HL-60 (cell line): ENCODE measurements around the gene ORC3.

ENCODE experiments used
- DNase-seq, 2 experiments: peaks; one replicate each; pipeline ENCODE4 v3.0.0-alpha.2; 2010 to 2020; ENCODE audit warnings: low read depth in 1 of 2, low spot score in 1 of 2
- H3K27ac ChIP-seq: fragments of 250-450 bp; sonication (Bioruptor Pico); replicated peaks from 2 replicates; pipeline ENCODE4 v1.5.1; 2020; ENCODE audit warnings: mild to moderate bottlenecking, moderate library complexity
- H3K27me3 ChIP-seq: fragments of 250-450 bp; sonication (Bioruptor Pico); 2 replicates; pipeline ENCODE4 v1.5.1; 2021; ENCODE audit warnings: mild to moderate bottlenecking, moderate library complexity; ENCODE audit not compliant: insufficient read depth, poor library complexity, severe bottlenecking
- H3K4me3 ChIP-seq: replicated peaks from 2 replicates; pipeline ENCODE4 v1.5.1; 2011; ENCODE audit warnings: mild to moderate bottlenecking, control low read depth, low read length; ENCODE audit not compliant: insufficient read depth
- CTCF ChIP-seq: IDR thresholded peaks from one replicate; pipeline ENCODE4 v1.5.1; 2011; ENCODE audit warnings: low read length, control low read depth, inconsistent platforms; ENCODE audit not compliant: insufficient read depth
- GABPA ChIP-seq: IDR thresholded peaks from 2 replicates; pipeline ENCODE4 v1.6.1; 2012; ENCODE audit warnings: low read depth
- POLR2AphosphoS5 ChIP-seq: IDR thresholded peaks from 2 replicates; pipeline ENCODE4 v1.6.1; 2012; ENCODE audit warnings: low read depth
- REST ChIP-seq: IDR thresholded peaks from 2 replicates; pipeline ENCODE4 v1.6.1; 2012; ENCODE audit warnings: low read depth; ENCODE audit not compliant: insufficient replicate concordance
- SPI1 ChIP-seq: IDR thresholded peaks from 2 replicates; pipeline ENCODE4 v1.6.1; 2012; ENCODE audit warnings: low read depth, mild to moderate bottlenecking, borderline replicate concordance

Gene ORC3

GRCh38 chr6:87583822-87584221 is 6.1 kb upstream of the ORC3 start:
- DNase-seq = no peak

GRCh38 chr6:87586371-87587077 is 3.4 kb upstream of the ORC3 start:
- DNase-seq = no peak
- Histone ChIP-seq H3K27ac (no peak overlapping the region), H3K27me3 (no peaks in the 10 kb centered on the region), H3K4me3 (no peak overlapping the region)
- TF ChIP-seq GABPA (no peak), CTCF (no peak), REST (no peak), POLR2AphosphoS5 (no peak), SPI1 (no peak)

More at GRCh38 chr6:87583822-87584221, 6.1 kb upstream of the ORC3 start:
- Histone ChIP-seq H3K4me3 (no peak overlapping the region), H3K27ac (no peak overlapping the region), H3K27me3 (no peaks in the 10 kb centered on the region)
- no peak for TF ChIP-seq SPI1
- no peak for TF ChIP-seq POLR2AphosphoS5
- TF ChIP-seq REST = no peak
- TF ChIP-seq CTCF = no peak
- no peak for TF ChIP-seq GABPA

GRCh38 chr6:87588756-87589407 is 1.1 kb upstream of the ORC3 start:
- TF ChIP-seq CTCF (no peak), REST (no peak), GABPA (no peak), POLR2AphosphoS5 (no peak), SPI1 (no peak)
- Histone ChIP-seq H3K27me3 (no peaks in the 10 kb centered on the region), H3K27ac (peak overlapping the region; percentile 75), H3K4me3 (peak overlapping the region; percentile 61)
- DNase-seq = no peak
